Loucy (cell line): ENCODE results near the gene SOX1.

Experiments used
- CTCF ChIP-seq: fragments of 200-600 bp; sonication (generic); conservative IDR thresholded peaks from 2 replicates; pipeline ENCODE4 v1.5.1; 2014; ENCODE audit warnings: mild to moderate bottlenecking, antibody characterized with exemption, low read length
- EZH2phosphoT487 ChIP-seq: fragments of 200-600 bp; IDR thresholded peaks from 2 replicates; pipeline ENCODE4 v1.6.1; 2018; ENCODE audit warnings: antibody characterized with exemption, mild to moderate bottlenecking, moderate library complexity, borderline replicate concordance

GRCh38 chr13:112115403-112116091 is 48.6 kb downstream of the SOX1 start:
- no peak for TF ChIP-seq CTCF
- TF ChIP-seq EZH2phosphoT487 = no peak
